Omental fat pad (tissue), 4 donors: ENCODE data around the gene NTN3. TPM values are rescaled to one million over a fixed set of nuclear protein-coding genes. Genes with fewer than 3 reads are reported as not detected.

Experiments used
- ATAC-seq: fragments of 150-250 bp; one replicate; pipeline ENCODE4 v1.9.1; 2016; ENCODE audit warnings: mild to moderate bottlenecking, moderate library complexity; ENCODE audit not compliant: low FRiP score
- DNase-seq: peaks from one replicate; pipeline ENCODE4 v3.0.0-alpha.2; 2019; ENCODE audit warnings: low spot score
- total RNA-seq, 4 donors: library from RNA; depleted of rRNA; stranded (reverse); fragments of >200 nt; gene quantifications; one replicate each; pipeline ENCODE4 v1.1.0, GENCODE V29; 2016
- TF ChIP-seq, protein P1 (sequence below), 3 donors: fragments of 450-650 bp; IDR thresholded peaks; one replicate each; pipeline ENCODE4 v1.5.1; 2016 to 2017; ENCODE audit warnings: antibody characterized with exemption in 3 of 3, mild to moderate bottlenecking in 3 of 3, moderate library complexity in 2 of 3

Gene NTN3
- total RNA-seq, 4 donors from 2014 or later: 0.28 to 0.44 TPM; not detected in 2

DNA sequence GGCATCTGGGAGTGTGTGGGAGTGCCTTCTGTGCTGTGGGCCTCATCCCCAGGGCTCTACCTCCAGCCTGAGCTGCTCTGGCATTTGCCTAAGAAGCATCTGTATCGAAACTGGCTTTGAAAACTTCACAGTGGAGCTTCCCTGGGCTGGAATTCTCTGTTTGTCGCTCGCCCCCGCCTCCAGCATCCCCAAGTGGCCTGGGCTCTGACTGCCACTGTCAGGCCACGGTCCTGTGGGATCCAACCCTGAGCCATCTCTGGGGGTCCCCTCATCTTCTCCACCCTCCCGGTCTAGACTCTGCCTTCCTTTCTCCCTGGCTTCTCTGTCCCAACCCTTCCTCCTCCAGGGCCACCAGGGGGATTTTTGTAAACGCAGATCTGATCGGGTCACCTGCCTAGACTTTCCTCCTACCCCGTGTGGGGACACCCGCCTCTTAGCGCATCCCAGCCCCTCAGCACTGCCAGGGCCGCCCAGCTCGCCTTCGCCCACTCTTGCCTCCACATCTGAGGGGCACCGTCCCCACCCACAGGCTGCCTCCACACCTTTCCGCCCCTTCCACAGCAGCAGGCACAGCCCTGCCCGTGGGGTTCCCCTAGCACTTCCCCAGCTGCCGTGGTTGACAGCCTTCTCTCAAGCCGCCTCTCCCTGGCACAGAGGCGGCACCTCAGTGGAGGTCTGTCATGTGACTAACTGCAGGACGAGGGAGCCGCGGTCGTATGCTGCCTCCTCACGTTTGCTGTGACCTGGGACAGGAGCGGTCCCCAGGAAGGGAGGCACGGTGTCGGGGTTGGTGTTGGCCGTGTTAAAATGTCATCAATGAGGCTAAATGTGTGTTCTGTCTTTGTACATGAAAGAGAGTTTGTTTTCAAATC, 15.8 kb downstream of the NTN3 start:
- TF ChIP-seq, protein P1, sequence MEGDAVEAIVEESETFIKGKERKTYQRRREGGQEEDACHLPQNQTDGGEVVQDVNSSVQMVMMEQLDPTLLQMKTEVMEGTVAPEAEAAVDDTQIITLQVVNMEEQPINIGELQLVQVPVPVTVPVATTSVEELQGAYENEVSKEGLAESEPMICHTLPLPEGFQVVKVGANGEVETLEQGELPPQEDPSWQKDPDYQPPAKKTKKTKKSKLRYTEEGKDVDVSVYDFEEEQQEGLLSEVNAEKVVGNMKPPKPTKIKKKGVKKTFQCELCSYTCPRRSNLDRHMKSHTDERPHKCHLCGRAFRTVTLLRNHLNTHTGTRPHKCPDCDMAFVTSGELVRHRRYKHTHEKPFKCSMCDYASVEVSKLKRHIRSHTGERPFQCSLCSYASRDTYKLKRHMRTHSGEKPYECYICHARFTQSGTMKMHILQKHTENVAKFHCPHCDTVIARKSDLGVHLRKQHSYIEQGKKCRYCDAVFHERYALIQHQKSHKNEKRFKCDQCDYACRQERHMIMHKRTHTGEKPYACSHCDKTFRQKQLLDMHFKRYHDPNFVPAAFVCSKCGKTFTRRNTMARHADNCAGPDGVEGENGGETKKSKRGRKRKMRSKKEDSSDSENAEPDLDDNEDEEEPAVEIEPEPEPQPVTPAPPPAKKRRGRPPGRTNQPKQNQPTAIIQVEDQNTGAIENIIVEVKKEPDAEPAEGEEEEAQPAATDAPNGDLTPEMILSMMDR (IDR thresholded peaks at IDR 0.05): no peak

DNA sequence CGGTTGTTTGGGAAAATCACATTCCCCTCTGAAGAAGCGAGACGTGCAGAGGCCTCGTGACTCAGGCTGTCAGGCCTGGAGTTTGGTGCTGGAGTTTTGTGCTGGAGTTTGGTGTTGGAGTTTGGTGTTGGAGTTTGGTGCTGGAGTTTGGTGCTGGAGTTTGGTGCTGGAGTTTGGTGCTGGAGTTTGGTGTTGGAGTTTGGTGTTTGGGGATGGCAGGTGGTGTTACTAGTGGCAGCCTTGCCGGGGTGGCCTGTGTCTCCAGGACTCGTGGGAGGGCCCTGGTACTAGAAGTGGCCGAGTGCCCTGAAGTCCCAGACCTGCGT, 16.4 kb downstream of the NTN3 start:
- TF ChIP-seq, protein P1 (IDR thresholded peaks at IDR 0.05): no peak
- DNase-seq: no peak
- no peak for ATAC-seq

More for the DNA sequence above, 15.8 kb downstream of the NTN3 start:
- no peak for DNase-seq
- no peak for ATAC-seq

DNA sequence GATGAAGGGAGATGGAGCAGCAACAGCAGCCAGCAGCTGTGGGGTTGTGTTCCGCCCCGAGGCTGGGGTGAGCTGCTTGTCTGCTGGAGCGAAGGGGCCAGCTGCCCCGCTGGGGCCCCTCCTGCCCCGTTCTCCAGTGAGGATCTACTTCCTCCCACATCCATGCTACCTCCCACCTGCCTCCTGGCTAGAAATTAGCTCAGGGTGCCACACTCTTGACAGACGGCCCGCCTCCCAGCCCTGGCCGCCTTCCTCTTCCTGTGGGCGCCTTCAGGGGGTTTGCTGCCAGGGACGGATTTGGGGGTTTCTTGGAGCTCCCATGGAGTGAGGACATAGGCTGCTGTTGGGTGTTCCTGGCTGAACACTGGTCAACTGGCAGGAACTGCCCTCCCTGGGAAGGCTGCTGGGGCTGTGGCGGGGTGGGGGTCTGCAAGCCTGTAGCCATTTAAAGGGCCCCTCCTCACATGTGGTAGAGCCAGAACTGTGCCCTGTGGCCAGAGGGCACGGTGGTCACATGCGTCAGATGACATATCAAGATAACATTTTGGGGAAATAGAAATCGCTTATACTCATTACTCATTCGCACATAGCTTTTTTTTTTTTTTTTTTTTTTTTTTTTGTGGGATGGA, 16.9 kb downstream of the NTN3 start:
- DNase-seq (no peak), ATAC-seq (no peak)
- TF ChIP-seq, protein P1 (IDR thresholded peaks at IDR 0.05): no peak

DNA sequence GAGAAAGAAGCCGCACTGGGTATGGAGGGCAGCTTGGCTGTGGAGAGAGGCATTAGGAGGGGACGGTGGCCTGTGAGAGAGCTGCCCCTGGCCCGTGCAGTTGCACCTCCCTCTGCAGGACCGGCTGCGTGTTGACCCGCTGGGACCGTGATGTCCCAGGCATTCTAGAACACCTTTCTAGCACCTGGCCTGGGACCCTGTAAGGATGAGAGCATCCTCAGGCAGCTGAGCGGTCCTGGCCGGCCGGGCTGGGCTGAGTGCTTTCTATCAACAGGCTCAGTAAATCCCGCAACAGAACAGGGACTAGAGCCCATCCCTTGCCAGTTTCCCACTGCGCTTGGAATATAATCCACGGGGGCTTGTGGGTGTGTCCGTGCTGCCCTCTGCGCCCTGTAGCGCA, 18.5 kb downstream of the NTN3 start:
- DNase-seq: no peak
- TF ChIP-seq, protein P1 (IDR thresholded peaks at IDR 0.05): no peak
- no peak for ATAC-seq

DNA sequence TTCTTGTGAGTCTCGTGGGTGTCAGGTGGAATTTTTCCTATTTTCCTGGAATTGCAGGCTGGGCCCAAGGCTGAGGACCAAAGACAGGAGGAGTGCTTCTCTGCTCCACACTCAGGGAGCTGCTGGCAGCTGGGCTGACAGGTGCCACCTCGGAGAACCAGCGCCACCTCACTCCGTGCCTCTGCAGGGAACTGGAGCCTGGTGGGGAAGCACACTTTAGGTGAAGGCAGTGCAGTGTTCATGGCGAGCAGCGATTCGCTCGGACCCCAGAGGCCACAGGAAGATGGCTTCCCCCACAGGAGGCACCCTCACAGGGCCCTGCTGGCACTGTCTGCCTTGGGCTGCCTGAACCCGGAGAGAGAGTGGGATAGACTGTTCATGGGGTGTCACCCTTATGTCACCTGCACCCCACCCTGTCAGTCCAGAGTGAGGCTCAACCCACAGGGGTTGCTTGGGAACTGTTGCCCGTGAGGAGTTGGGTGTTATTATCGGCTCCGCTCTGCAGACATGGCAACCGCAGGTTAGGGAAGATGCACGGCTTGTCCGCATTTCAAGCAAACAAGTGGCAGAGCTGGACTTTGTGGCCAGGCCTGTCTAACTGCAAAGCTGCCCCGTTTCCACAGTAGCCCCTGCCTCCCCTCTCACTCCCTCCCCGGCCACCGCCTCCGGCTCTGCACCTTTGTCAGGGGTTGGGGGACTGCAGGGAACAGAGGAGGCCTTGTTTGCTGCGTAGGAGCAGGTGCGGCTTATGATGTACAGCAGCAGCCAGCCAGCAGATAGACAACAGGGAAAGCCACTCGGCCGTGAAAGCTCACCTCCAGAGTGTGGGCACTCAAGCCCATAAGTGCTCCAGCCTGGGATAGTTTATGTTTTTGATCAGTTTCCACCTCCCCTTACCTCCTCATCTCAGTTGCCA, 19.4 kb downstream of the NTN3 start:
- DNase-seq (no peak), ATAC-seq (no peak)
- TF ChIP-seq, protein P1 (IDR thresholded peaks at IDR 0.05): no peak

DNA sequence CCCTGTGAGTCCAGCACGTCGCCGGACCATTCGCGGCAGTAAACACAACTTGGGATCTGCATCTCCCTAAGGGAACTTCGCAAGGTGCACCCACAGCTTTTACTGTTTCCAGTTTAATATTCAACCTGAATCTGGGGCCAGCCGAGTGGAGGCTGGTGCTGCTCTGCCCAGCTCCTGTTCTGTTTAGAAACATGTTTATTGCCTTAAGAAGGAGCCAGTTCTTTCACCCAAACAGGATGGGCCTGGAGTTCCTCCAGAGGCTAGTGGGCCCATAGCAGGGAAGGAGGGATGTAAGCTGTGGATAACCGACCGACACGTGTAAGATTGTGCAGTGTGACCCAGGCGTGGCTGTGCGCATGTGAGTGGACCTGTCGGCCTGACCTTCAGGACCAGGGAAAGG, 21.2 kb downstream of the NTN3 start:
- TF ChIP-seq, protein P1 (IDR thresholded peaks at IDR 0.05): no peak
- no peak for ATAC-seq
- DNase-seq: no peak
